ENCODE data around the gene HAUS8.

Gene HAUS8

GRCh38 chr19:17075864-17076542 lies 751 bp upstream of the HAUS8 start:
- DNase-seq (ENCODE audit: low spot score) = peak; percentile 30

GRCh38 chr19:17074634-17075034 lies 618 bp downstream of the HAUS8 start:
- DNase-seq (ENCODE audit: low spot score) = no peak

GRCh38 chr19:17073869-17074633 lies 1.2 kb downstream of the HAUS8 start:
- DNase-seq (ENCODE audit: low spot score) = no peak

- no peak for DNase-seq (ENCODE audit: low spot score)
These were observed 4.3 kb downstream of the HAUS8 start for GRCh38 chr19:17070912-17071311.

GRCh38 chr19:17070421-17070820 lies 4.8 kb downstream of the HAUS8 start:
- no peak for DNase-seq (ENCODE audit: low spot score)

- no peak for DNase-seq (ENCODE audit: low spot score)
These were observed 6.1 kb downstream of the HAUS8 start for GRCh38 chr19:17069193-17069592.

- DNase-seq (ENCODE audit: low spot score) = no peak
These were observed 11.8 kb downstream of the HAUS8 start for GRCh38 chr19:17063428-17063827.

GRCh38 chr19:17061691-17062090 lies 13.6 kb downstream of the HAUS8 start:
- DNase-seq (ENCODE audit: low spot score) = no peak

- no peak for DNase-seq (ENCODE audit: low spot score)
These were observed 14.0 kb downstream of the HAUS8 start for GRCh38 chr19:17061205-17061604.

- no peak for DNase-seq (ENCODE audit: low spot score)
These were observed 14.4 kb downstream of the HAUS8 start for GRCh38 chr19:17060802-17061201.

GRCh38 chr19:17058236-17058635 lies 17.0 kb downstream of the HAUS8 start:
- DNase-seq (ENCODE audit: low spot score) = peak; percentile 41

- no peak for DNase-seq (ENCODE audit: low spot score)
These were observed 19.6 kb downstream of the HAUS8 start for GRCh38 chr19:17055636-17056035.

GRCh38 chr19:17054746-17055145 lies 20.5 kb downstream of the HAUS8 start:
- no peak for DNase-seq (ENCODE audit: low spot score)

- no peak for DNase-seq (ENCODE audit: low spot score)
These were observed 22.8 kb downstream of the HAUS8 start for GRCh38 chr19:17052439-17052838.

- DNase-seq (ENCODE audit: low spot score) = no peak
These were observed 25.5 kb downstream of the HAUS8 start for GRCh38 chr19:17049711-17050280.

- DNase-seq (ENCODE audit: low spot score) = no peak
These were observed 26.3 kb downstream of the HAUS8 start for GRCh38 chr19:17048885-17049453.

- no peak for DNase-seq (ENCODE audit: low spot score)
These were observed 29.2 kb downstream of the HAUS8 start for GRCh38 chr19:17045907-17046502.

- no peak for DNase-seq (ENCODE audit: low spot score)
These were observed 31.5 kb downstream of the HAUS8 start for GRCh38 chr19:17043744-17044143.

- no peak for DNase-seq (ENCODE audit: low spot score)
These were observed 33.3 kb downstream of the HAUS8 start for GRCh38 chr19:17041976-17042375.

GRCh38 chr19:17037966-17038500 lies 37.2 kb downstream of the HAUS8 start:
- no peak for DNase-seq (ENCODE audit: low spot score)

- no peak for DNase-seq (ENCODE audit: low spot score)
These were observed 38.1 kb downstream of the HAUS8 start for GRCh38 chr19:17037184-17037583.

GRCh38 chr19:17036640-17037039 lies 38.6 kb downstream of the HAUS8 start:
- DNase-seq (ENCODE audit: low spot score) = no peak
